GM19468 (cell line): ENCODE measurements around the gene C5orf58.
"Not testable (repeated sequence)": the region's sequence is repeated elsewhere in the genome, so short reads cannot be mapped to it uniquely, and the experiment has no call there.

Experiments
- ATAC-seq: cut with Tn5 transposase; IDR thresholded peaks from one replicate; pipeline ENCODE4 v1.9.1; 2021; ENCODE audit warnings: mild to moderate bottlenecking, moderate library complexity, moderate number of reproducible peaks; ENCODE audit not compliant: unreplicated experiment; ENCODE audit errors: extremely low read depth

C5orf58 gene

DNA sequence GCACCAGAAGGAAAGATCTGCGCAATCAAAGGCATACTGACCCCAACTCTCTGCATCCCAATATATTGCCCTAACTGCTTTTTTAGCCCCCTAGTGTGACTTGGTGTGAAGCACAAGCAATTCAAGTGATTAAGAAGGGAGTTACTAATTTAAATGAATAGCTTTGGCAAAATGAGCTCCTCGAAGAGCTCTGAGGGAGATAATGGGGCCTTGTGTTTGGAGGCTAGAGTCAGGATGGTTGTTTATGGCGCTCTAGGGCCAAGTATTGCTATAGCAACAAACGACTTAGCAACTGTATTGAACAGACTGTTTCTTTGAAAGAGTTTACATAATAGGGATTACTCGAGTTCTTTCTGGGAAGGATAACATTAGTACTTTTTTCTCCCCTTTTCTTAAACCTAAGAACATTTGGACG is 11.5 kb upstream of the C5orf58 start:
- no peak for ATAC-seq

- no peak for ATAC-seq
These were observed 9.4 kb upstream of the C5orf58 start for GRCh38 chr5:170223360-170223759.

- no peak for ATAC-seq
These were observed 8.9 kb upstream of the C5orf58 start for GRCh38 chr5:170223906-170224305.

GRCh38 chr5:170225326-170226128 is 7.3 kb upstream of the C5orf58 start:
- ATAC-seq, result no peak

GRCh38 chr5:170226129-170226615 is 6.6 kb upstream of the C5orf58 start:
- ATAC-seq, result no peak

GRCh38 chr5:170226661-170227060 is 6.1 kb upstream of the C5orf58 start:
- ATAC-seq, result no peak

GRCh38 chr5:170228762-170229435 is 3.9 kb upstream of the C5orf58 start:
- no peak for ATAC-seq

DNA sequence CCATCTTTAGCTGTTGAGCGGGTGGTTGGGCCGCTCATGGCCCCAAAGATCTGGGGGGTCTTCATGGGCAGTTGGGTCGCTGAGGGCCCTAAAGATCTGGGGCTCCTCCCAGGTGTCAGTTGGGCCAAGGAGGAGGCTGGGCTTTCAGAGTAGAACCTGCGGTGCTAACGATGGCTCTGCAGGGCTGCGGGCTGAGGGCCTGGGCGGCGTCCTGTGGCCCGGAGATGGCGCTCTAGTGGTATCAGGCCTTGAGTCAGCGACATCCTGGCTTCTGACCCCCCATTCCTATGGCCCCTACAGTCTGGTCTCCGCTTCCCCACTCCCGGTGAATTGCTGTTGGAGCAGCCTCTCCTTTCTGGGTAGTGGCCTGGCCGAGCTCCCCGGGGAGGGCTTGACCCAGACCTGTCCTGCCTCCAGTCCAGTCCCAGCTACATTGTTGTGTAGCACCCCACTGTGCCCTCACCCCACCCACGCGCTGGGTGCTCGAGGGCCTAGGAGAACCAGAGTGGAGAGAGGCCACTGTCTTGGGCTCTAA is 640 bp downstream of the C5orf58 start:
- ATAC-seq, result no peak

GRCh38 chr5:170235876-170236864 is 3.4 kb downstream of the C5orf58 start:
- no peak for ATAC-seq

DNA sequence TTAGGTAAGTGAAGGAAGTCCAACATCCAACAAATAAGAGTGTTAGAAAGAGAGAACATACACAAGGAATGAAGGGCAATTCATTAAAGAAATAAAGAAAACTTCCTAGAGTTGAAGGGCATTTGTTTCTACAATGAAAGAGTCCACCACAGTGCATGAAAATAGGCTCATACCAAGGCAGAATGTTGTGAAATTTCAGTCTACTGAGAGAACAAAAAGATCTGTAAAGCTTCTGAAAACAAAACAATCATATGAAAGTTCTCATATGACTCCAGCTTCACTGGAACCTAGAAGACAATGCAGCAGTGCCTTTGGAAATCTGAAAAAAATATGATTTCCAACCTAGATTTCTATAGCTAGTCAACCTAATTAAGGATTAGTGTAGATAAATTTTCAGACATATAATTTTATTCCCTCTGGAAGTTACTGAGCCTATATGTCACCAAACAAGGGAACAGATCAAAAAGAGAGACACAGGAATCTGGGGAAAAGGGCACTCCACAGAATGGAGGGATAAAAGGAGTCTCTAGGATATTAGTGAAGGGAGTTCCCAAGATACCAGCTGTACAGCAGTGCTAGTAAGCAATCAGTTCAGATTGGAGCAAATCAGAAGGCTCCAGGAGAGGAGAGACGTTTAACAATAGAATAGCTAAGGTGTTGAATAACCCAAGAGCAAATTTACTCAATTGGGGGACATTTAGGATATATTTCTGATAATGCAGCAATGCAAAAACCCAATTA is 5.8 kb downstream of the C5orf58 start:
- no peak for ATAC-seq

GRCh38 chr5:170245436-170245835 is 12.7 kb downstream of the C5orf58 start:
- not testable (repeated sequence) for ATAC-seq

DNA sequence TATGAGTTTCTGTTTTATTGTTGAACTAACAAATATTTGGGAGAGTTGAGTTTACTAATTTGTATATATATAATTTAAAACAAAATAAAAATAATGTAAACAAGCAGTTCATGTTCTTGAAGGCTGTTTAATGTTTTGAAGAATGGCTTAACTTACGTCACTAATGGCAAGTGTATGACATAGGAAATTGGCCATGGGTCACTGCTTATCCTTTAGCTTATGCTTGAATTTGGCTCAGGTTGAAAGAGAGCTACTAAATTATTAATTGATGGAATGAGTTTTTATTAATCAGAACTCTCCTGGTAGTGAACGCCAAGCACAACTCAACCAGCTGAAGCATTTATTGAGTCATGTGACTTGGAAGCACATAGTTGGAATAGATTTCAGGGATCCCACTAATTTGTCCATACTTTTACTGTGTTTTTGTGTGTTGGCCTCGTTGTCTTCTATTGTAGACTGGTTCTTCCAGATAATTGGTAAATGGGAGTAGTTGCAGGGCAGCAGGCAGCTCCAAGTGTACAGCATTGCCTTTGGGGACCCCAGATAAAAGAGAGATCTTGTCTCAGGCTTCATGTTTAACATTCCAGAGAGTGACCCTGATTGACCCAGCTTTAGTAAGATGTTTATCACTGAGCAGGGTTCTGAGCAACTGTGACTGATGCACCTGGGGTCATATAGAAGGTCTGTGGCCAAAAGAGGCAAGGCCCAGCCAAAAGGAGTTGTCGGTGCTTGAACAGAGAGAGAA is 13.5 kb downstream of the C5orf58 start:
- no peak for ATAC-seq

GRCh38 chr5:170247363-170247762 is 14.6 kb downstream of the C5orf58 start:
- no peak for ATAC-seq

- ATAC-seq, result no peak
These were observed 15.6 kb downstream of the C5orf58 start for GRCh38 chr5:170248172-170248930.

DNA sequence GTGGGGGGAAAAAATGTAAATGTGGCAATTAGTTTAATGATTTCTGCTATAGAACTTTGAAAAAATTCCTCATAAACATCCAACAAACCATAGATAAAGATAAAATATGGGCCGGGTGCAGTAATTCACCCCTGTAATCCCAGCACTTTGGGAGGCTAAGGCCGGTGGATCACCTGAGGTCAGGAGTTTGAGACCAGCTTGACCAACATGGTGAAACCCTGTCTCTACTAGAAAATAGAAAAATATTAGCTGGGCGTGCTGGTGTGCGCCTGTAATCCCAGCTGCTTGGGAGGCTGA is 16.1 kb downstream of the C5orf58 start:
- ATAC-seq, result not testable (repeated sequence)

- no peak for ATAC-seq
These were observed 16.6 kb downstream of the C5orf58 start for GRCh38 chr5:170249355-170249754.

DNA sequence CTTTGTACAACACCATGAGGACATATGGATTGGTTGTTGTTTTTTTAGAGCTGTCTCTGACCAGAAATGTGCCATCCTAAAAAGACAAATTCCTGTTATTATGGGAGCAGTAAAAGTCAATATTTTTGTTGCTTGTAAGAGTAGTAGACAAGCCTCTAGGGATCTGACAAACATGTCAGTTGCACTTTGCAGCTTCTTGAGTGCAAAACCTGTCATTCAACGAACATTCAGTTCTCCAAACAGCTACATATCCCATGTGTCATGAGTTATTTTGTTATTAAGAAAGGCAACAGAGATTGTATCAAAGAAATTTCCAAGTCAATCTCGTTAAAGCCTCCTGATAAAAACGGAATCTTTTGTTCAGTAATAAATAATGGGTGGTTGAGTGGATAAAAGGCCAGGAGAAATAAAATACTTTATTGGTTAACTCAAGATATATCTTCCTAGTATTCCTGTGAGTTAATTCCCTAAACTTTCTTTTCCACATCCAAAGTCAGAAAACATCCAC is 18.1 kb downstream of the C5orf58 start:
- ATAC-seq, result no peak

GRCh38 chr5:170251462-170251861 is 18.7 kb downstream of the C5orf58 start:
- ATAC-seq, result no peak
